Activated T-helper 17 cell treated with anti-CD3 and anti-CD28 coated beads, Interleukin-2, amount 50 U/mL, for 72 hours (primary cell): Measurements from ENCODE around the gene S100A9. TPM values are rescaled to one million over a fixed set of nuclear protein-coding genes. Genes with fewer than 3 reads are reported as not detected.
A peak's percentile ranks its signal among the peaks of the same experiment; 100 is the strongest.
"Not testable (repeated sequence)": the region's sequence is repeated elsewhere in the genome, so short reads cannot be mapped to it uniquely, and the experiment has no call there.

Source experiments
- ATAC-seq: fragments of 150-1000 bp; cut with Tn5 transposase; replicated peaks from 2 replicates; pipeline ENCODE4 v1.10.0; 2021; ENCODE audit warnings: mild to moderate bottlenecking, moderate library complexity
- H3K27ac Mint-ChIP-seq: one replicate; pipeline ENCODE4 v1.8.0; 2022; ENCODE audit warnings: mixed read lengths
- H3K27me3 Mint-ChIP-seq: one replicate; pipeline ENCODE4 v1.8.0; 2022; ENCODE audit warnings: mixed read lengths
- H3K36me3 Mint-ChIP-seq: one replicate; pipeline ENCODE4 v1.8.0; 2022; ENCODE audit warnings: low read depth, mild to moderate bottlenecking, mixed read lengths
- H3K4me1 Mint-ChIP-seq: one replicate; pipeline ENCODE4 v1.8.0; 2022; ENCODE audit warnings: mixed read lengths
- H3K4me3 Mint-ChIP-seq: one replicate; pipeline ENCODE4 v1.8.0; 2022; ENCODE audit warnings: mild to moderate bottlenecking, mixed read lengths
- H3K9me3 Mint-ChIP-seq: one replicate; pipeline ENCODE4 v1.8.0; 2022; ENCODE audit warnings: mixed read lengths
- total RNA-seq, 2 donors: library from RNA; stranded (reverse); gene quantifications; one replicate each; pipeline ENCODE4 v1.2.3, GENCODE V29; 2022

The S100A9 gene
- total RNA-seq, 2 donors from 2014 or later: 0.66 TPM; not detected in 1

GRCh38 chr1:153395776-153396175 lies 38.1 kb downstream of the S100A9 start:
- no peak overlapping the region for H3K4me3 Mint-ChIP-seq
- no peaks in the 10 kb centered on the region for H3K4me1 Mint-ChIP-seq
- no peak for ATAC-seq

DNA sequence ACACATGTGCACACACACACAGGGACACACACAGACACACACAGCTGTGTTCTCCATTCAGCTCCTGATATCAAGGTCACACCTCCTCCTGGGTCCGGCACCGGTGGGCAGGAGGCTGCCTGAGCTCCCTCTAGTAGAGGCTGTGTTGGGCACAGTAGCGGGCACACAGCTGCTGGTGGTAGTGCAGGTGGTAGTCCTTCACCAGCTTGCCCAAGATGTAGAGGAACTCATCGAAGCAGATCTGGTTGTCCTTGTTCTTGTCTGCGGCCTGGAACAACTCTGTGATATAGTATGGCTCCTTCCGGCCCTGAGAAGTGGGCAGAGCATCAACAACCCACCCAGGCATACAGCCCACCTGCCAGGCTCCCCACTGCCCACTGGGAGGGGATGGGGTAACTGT lies 38.8 kb downstream of the S100A9 start:
- Mint-ChIP-seq H3K27ac (no peak overlapping the region), H3K36me3 (no peaks in the 10 kb centered on the region), H3K9me3 (no peaks in the 10 kb centered on the region), H3K4me3 (no peak overlapping the region), H3K4me1 (no peaks in the 10 kb centered on the region), H3K27me3 (peaks cover 15% of the 10 kb centered on the region)
- no peak for ATAC-seq

More at GRCh38 chr1:153395776-153396175, 38.1 kb downstream of the S100A9 start:
- H3K36me3 Mint-ChIP-seq: no peaks in the 10 kb centered on the region
- peaks cover 15% of the 10 kb centered on the region for H3K27me3 Mint-ChIP-seq
- no peak overlapping the region for H3K27ac Mint-ChIP-seq
- H3K9me3 Mint-ChIP-seq: no peaks in the 10 kb centered on the region

GRCh38 chr1:153397051-153397923 lies 39.6 kb downstream of the S100A9 start:
- Mint-ChIP-seq H3K27me3 (peaks cover 15% of the 10 kb centered on the region), H3K36me3 (no peaks in the 10 kb centered on the region), H3K27ac (no peak overlapping the region), H3K9me3 (no peaks in the 10 kb centered on the region), H3K4me1 (no peaks in the 10 kb centered on the region), H3K4me3 (no peak overlapping the region)
- no peak for ATAC-seq

DNA sequence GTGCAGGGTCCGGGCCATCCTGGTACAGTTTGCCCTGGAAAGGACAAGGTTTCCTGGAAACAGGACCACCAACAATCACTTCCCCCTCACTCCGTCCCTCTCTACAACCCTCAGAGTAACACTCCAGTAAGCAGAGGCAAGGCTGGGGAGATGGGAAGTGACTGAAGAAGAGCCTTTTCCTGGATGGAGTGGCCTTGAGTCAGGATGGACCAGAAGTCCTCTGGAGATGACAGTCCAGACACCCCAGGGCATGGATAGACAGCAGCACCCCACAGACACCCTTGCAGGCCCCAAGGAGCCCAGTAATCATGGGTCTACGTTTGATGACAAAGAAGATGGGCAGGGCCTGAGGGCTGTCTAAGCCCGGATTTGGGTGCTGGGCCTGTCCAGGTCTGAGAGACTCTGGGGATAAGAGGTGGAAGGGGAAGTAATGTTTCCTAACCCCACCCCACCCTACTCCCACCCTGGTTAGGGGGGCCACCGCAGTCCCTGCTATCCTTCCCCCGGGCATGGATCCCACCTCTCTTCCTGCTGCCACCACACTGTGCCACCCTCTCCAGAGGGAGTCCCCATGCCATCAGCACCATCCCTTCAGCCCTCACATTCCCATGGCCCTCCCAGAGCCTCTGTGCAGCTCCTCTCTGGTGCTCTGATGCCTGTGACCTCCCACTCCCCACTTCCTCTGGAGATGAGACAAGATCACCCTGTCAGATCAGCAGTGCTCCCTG lies 40.4 kb downstream of the S100A9 start:
- no peaks in the 10 kb centered on the region for H3K9me3 Mint-ChIP-seq
- H3K27ac Mint-ChIP-seq: no peak overlapping the region
- no peak overlapping the region for H3K4me3 Mint-ChIP-seq
- H3K36me3 Mint-ChIP-seq: no peaks in the 10 kb centered on the region
- H3K4me1 Mint-ChIP-seq: no peaks in the 10 kb centered on the region
- peaks cover 13% of the 10 kb centered on the region for H3K27me3 Mint-ChIP-seq
- ATAC-seq: no peak

GRCh38 chr1:153399401-153400055 lies 41.9 kb downstream of the S100A9 start:
- Mint-ChIP-seq H3K36me3 (no peaks in the 10 kb centered on the region), H3K27ac (no peak overlapping the region), H3K4me1 (peaks cover under 1% of the 10 kb centered on the region), H3K4me3 (no peak overlapping the region), H3K9me3 (no peaks in the 10 kb centered on the region), H3K27me3 (peaks cover 9% of the 10 kb centered on the region)
- ATAC-seq: no peak

- Mint-ChIP-seq H3K4me1 (peaks cover 3% of the 10 kb centered on the region), H3K4me3 (no peak overlapping the region)
These were observed 42.6 kb downstream of the S100A9 start for GRCh38 chr1:153400244-153400643.

GRCh38 chr1:153401461-153401860 lies 43.8 kb downstream of the S100A9 start:
- Mint-ChIP-seq H3K9me3 (no peaks in the 10 kb centered on the region), H3K4me3 (no peak overlapping the region), H3K27ac (no peak overlapping the region), H3K4me1 (peaks cover 8% of the 10 kb centered on the region), H3K36me3 (no peaks in the 10 kb centered on the region), H3K27me3 (no peaks in the 10 kb centered on the region)
- ATAC-seq: no peak

More at GRCh38 chr1:153400244-153400643, 42.6 kb downstream of the S100A9 start:
- ATAC-seq: no peak
- no peaks in the 10 kb centered on the region for H3K36me3 Mint-ChIP-seq
- H3K27me3 Mint-ChIP-seq: peaks cover 7% of the 10 kb centered on the region
- H3K27ac Mint-ChIP-seq: no peak overlapping the region
- no peaks in the 10 kb centered on the region for H3K9me3 Mint-ChIP-seq

GRCh38 chr1:153402226-153402625 lies 44.6 kb downstream of the S100A9 start:
- no peak for ATAC-seq
- Mint-ChIP-seq H3K4me3 (no peak overlapping the region), H3K9me3 (no peaks in the 10 kb centered on the region), H3K27me3 (no peaks in the 10 kb centered on the region), H3K27ac (no peak overlapping the region), H3K36me3 (no peaks in the 10 kb centered on the region), H3K4me1 (peaks cover 13% of the 10 kb centered on the region)

DNA sequence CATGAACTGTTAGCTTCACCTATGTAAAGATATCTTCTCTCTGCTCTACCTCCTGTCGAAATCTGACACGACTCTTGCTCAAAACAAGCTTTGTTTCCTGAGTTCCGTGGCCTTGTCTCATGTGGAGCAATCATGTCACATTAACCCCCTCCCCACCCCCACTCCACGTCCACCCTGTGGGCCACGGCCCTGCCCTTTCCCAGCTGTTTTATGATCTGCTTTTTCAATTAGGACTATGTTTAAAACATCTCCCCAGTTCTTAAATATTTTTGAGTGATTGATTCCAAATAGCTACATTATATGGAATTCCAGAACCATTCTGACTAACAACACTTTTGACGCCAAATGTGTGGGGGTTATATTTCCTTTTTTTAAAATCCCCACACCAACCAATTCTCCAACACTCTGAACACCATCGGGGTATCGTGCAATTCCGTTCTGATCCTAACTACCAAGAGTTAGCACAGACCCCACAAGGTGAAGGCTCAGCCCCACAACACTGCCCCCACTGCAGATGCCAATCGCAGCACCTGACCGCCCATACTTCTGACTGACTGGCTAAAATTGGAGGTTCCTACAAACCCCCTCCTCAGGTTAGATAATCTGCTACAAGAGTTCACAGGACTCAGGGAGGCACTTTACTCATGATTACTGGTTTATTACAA lies 45.9 kb downstream of the S100A9 start:
- Mint-ChIP-seq H3K36me3 (no peaks in the 10 kb centered on the region), H3K4me3 (no peak overlapping the region), H3K27me3 (peaks cover 6% of the 10 kb centered on the region), H3K9me3 (no peaks in the 10 kb centered on the region), H3K27ac (no peak overlapping the region), H3K4me1 (peaks cover 13% of the 10 kb centered on the region)
- ATAC-seq: no peak

- Mint-ChIP-seq H3K27ac (no peak overlapping the region), H3K4me1 (peaks cover 13% of the 10 kb centered on the region), H3K36me3 (no peaks in the 10 kb centered on the region), H3K27me3 (peaks cover 9% of the 10 kb centered on the region), H3K9me3 (no peaks in the 10 kb centered on the region), H3K4me3 (no peak overlapping the region)
- no peak for ATAC-seq
These were observed 46.5 kb downstream of the S100A9 start for GRCh38 chr1:153404086-153404635.

DNA sequence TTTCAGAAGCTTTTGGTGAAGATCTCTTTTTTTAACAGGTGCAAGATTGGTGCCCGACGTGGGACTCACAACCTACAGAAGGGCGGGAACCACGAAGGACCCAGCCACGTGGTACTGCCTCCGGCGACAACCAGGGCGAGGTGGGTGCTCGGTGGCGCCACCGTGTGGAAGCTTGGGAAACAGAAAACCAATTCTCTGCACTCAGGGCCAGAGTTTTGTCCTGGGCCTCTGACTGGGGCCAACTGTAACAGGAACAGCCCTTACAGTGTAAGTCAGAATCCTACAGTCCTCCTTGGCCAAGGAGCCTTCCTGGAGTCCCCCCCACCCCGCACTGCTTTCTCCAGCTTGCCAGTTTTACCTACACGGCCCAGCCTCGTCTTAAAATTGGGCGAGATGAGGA lies 47.1 kb downstream of the S100A9 start:
- H3K27me3 Mint-ChIP-seq: peaks cover 14% of the 10 kb centered on the region
- no peak overlapping the region for H3K4me3 Mint-ChIP-seq
- H3K36me3 Mint-ChIP-seq: no peaks in the 10 kb centered on the region
- no peak overlapping the region for H3K27ac Mint-ChIP-seq
- no peaks in the 10 kb centered on the region for H3K9me3 Mint-ChIP-seq
- H3K4me1 Mint-ChIP-seq: peaks cover 13% of the 10 kb centered on the region
- peak; percentile 59 for ATAC-seq

DNA sequence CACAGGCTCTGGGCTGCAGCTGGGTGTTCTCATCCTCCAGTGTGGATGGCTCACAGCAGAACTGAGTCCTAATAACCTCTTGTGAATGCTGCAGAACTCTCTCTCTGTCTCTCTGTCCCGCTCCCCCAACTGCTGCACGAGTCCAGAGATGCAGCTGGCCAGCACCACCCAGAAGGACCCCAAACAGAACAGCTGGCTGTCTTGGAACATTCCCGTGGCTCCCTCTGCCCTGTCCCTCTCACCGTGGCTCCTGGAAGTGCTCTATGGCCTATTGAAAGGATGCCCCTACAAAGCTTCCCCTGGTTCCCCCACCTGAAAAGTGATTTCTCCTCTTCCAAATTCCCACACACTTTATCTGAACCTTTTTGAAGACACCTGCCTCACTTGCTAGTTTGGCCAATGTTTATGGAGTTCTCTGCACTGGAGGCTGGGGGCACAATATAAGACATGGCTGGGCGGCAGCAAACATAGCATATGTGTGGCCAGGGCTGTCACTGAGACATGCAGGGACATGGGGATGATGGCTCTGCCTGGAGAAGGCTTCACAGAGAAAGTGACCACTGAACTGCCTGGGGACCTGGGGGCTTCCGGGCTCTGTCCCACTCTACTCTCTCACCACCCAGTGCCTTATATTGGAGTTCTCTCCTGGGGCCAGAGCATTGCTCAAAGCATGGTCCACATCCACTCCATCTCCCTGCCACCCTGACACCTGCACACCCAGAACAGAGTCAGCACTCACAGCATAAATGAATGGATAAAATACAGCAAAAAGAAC lies 48.4 kb downstream of the S100A9 start:
- peaks cover 13% of the 10 kb centered on the region for H3K4me1 Mint-ChIP-seq
- H3K27me3 Mint-ChIP-seq: peaks cover 15% of the 10 kb centered on the region
- H3K36me3 Mint-ChIP-seq, ATAC-seq, H3K27ac Mint-ChIP-seq, H3K4me3 Mint-ChIP-seq, H3K9me3 Mint-ChIP-seq: not testable (repeated sequence)

GRCh38 chr1:153407274-153407673 lies 49.6 kb downstream of the S100A9 start:
- H3K36me3 Mint-ChIP-seq, H3K27ac Mint-ChIP-seq, H3K9me3 Mint-ChIP-seq, ATAC-seq, H3K4me3 Mint-ChIP-seq: not testable (repeated sequence)
- Mint-ChIP-seq H3K27me3 (peaks cover 15% of the 10 kb centered on the region), H3K4me1 (peaks cover 13% of the 10 kb centered on the region)
